Measurements from ENCODE around the gene ZNF655.
"Not testable (repeated sequence)": the region's sequence is repeated elsewhere in the genome, so short reads cannot be mapped to it uniquely, and the experiment has no call there.

The ZNF655 gene

GRCh38 chr7:99576251-99576650 lies 17.8 kb downstream of the ZNF655 start:
- no peak overlapping the region for H3K4me3 ChIP-seq (ENCODE audit: low read length)
- no peak for TF ChIP-seq ZNF274 (IDR thresholded peaks at IDR 0.05; ENCODE audit: low read depth, low read length)

GRCh38 chr7:99579281-99579955 lies 21.0 kb downstream of the ZNF655 start:
- no peak for TF ChIP-seq ZNF274 (IDR thresholded peaks at IDR 0.05; ENCODE audit: low read depth, low read length)
- H3K4me3 ChIP-seq (ENCODE audit: low read length) = peak overlapping the region; percentile 15; the same call in 1 of the 2 replicates

GRCh38 chr7:99579956-99580777 lies 21.7 kb downstream of the ZNF655 start:
- TF ChIP-seq ZNF274 (IDR thresholded peaks at IDR 0.05; ENCODE audit: low read depth, low read length) = no peak
- peak overlapping the region; percentile 15; the same call in 1 of the 2 replicates for H3K4me3 ChIP-seq (ENCODE audit: low read length)

- not testable (repeated sequence) for H3K4me3 ChIP-seq (ENCODE audit: low read length)
These were observed 22.4 kb downstream of the ZNF655 start for GRCh38 chr7:99580778-99581332.

GRCh38 chr7:99588868-99589267 lies 30.4 kb downstream of the ZNF655 start:
- H3K4me3 ChIP-seq (ENCODE audit: low read length) = no peak overlapping the region
- no peak for TF ChIP-seq ZNF274 (IDR thresholded peaks at IDR 0.05; ENCODE audit: low read depth, low read length)

GRCh38 chr7:99594948-99595745 lies 36.7 kb downstream of the ZNF655 start:
- no peak overlapping the region for H3K4me3 ChIP-seq (ENCODE audit: low read length)
- TF ChIP-seq ZNF274 (IDR thresholded peaks at IDR 0.05; ENCODE audit: low read depth, low read length) = no peak

GRCh38 chr7:99596408-99596955 lies 38.0 kb downstream of the ZNF655 start:
- no peak overlapping the region for H3K4me3 ChIP-seq (ENCODE audit: low read length)
- no peak for TF ChIP-seq ZNF274 (IDR thresholded peaks at IDR 0.05; ENCODE audit: low read depth, low read length)

- no peak for TF ChIP-seq ZNF274 (IDR thresholded peaks at IDR 0.05; ENCODE audit: low read depth, low read length)
- H3K4me3 ChIP-seq (ENCODE audit: low read length) = no peak within 1 kb of the TSS
These were observed 39.5 kb downstream of the ZNF655 start, which contains the start of gene TMEM225B for GRCh38 chr7:99597762-99598501. TSS of gene TMEM225B (plus strand) at chr7:99598267. CDS start at chr7:99604389, 6,122 bp downstream.

GRCh38 chr7:99599836-99600235 lies 41.4 kb downstream of the ZNF655 start:
- H3K4me3 ChIP-seq (ENCODE audit: low read length) = no peak overlapping the region
- TF ChIP-seq ZNF274 (IDR thresholded peaks at IDR 0.05; ENCODE audit: low read depth, low read length) = no peak

GRCh38 chr7:99601656-99602310 lies 43.3 kb downstream of the ZNF655 start:
- no peak overlapping the region for H3K4me3 ChIP-seq (ENCODE audit: low read length)
- no peak for TF ChIP-seq ZNF274 (IDR thresholded peaks at IDR 0.05; ENCODE audit: low read depth, low read length)

- no peak for TF ChIP-seq ZNF274 (IDR thresholded peaks at IDR 0.05; ENCODE audit: low read depth, low read length)
- no peak overlapping the region for H3K4me3 ChIP-seq (ENCODE audit: low read length)
These were observed 47.1 kb downstream of the ZNF655 start for GRCh38 chr7:99605527-99605926.

GRCh38 chr7:99606531-99606930 lies 48.1 kb downstream of the ZNF655 start:
- TF ChIP-seq ZNF274 (IDR thresholded peaks at IDR 0.05; ENCODE audit: low read depth, low read length) = no peak
- H3K4me3 ChIP-seq (ENCODE audit: low read length) = no peak overlapping the region

- TF ChIP-seq ZNF274 (IDR thresholded peaks at IDR 0.05; ENCODE audit: low read depth, low read length) = no peak
- no peak overlapping the region for H3K4me3 ChIP-seq (ENCODE audit: low read length)
These were observed 49.1 kb downstream of the ZNF655 start for GRCh38 chr7:99607548-99607947.

Measured in GM08714 (cell line).